HEK293 (cell line): ENCODE measurements around the gene TMEM181.

Experiments used
- OVOL3 ChIP-seq: fragments of 450-650 bp; formaldehyde crosslinking; IDR thresholded peaks from 2 replicates; pipeline ENCODE4 v1.5.1; 2016; ENCODE audit warnings: missing biosample characterization, missing genetic modification characterization
- TF ChIP-seq, protein P1 (sequence below): fragments of 450-650 bp; formaldehyde crosslinking; IDR thresholded peaks from 2 replicates; pipeline ENCODE4 v1.5.1; 2016; ENCODE audit warnings: missing biosample characterization, missing genetic modification characterization

DNA sequence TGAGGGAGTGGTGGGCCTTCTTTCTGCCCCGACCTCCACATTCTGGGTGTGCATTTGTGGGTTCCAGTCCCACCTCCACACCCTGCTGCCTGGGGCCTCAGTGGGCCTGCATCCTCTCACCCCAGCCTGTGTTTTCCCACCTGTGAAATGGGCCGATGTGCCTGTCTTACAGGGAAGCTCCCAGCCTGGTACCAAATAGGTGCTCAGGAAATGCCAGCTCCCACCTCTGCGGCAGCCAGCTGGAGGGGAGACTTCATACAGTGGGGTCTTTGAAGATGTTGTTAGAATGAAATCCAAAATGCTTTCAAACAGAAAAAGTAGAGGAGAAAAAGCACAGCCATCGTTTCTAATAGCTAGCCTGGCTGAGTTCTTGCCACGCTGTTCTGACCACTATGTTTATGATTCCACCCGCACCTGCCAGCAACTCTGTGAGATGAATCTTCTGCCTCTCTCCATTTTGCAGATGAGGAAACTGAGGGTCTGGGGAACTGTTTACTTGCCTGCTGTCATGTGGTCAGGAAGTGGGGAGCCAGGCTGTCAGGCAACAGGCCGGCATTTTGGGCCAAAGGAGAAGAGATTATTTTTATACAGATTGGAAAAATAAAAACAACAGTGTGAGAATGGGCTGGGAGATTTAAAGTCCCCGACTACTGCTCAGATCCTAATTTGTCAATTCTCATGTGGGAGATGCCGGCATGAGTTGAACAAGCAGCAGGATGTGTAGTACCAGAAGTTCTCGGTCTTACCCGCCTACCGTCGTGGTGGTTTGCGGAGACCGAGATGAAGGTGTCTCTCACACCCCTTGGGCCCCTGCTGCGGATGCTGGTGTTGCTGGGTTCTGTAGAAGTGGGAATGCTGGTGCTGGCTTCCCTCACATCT is 4.6 kb downstream of the TMEM181 start:
- TF ChIP-seq, protein P1, sequence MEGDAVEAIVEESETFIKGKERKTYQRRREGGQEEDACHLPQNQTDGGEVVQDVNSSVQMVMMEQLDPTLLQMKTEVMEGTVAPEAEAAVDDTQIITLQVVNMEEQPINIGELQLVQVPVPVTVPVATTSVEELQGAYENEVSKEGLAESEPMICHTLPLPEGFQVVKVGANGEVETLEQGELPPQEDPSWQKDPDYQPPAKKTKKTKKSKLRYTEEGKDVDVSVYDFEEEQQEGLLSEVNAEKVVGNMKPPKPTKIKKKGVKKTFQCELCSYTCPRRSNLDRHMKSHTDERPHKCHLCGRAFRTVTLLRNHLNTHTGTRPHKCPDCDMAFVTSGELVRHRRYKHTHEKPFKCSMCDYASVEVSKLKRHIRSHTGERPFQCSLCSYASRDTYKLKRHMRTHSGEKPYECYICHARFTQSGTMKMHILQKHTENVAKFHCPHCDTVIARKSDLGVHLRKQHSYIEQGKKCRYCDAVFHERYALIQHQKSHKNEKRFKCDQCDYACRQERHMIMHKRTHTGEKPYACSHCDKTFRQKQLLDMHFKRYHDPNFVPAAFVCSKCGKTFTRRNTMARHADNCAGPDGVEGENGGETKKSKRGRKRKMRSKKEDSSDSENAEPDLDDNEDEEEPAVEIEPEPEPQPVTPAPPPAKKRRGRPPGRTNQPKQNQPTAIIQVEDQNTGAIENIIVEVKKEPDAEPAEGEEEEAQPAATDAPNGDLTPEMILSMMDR, result no peak
- TF ChIP-seq OVOL3 (tag by site-specific recombination), result no peak
